Ishikawa (cell line): ENCODE data around the gene DCXR.

Source experiments
- CEBPB ChIP-seq: IDR thresholded peaks from 2 replicates; pipeline ENCODE4 v1.6.1; 2012
- CREB1 ChIP-seq: IDR thresholded peaks from 2 replicates; pipeline ENCODE4 v1.6.1; 2012; ENCODE audit warnings: low read depth
- EGR1 ChIP-seq: IDR thresholded peaks from 2 replicates; pipeline ENCODE4 v1.6.1; 2012
- EP300 ChIP-seq: IDR thresholded peaks from 2 replicates; pipeline ENCODE4 v1.6.1; 2012; ENCODE audit warnings: borderline replicate concordance
- FOXM1 ChIP-seq: IDR thresholded peaks from 2 replicates; pipeline ENCODE4 v1.6.1; 2012; ENCODE audit warnings: low read depth, borderline replicate concordance
- NFIC ChIP-seq: IDR thresholded peaks from 2 replicates; pipeline ENCODE4 v1.6.1; 2012
- RAD21 ChIP-seq: IDR thresholded peaks from 2 replicates; pipeline ENCODE4 v1.6.1; 2012; ENCODE audit warnings: low read depth
- TAF1 ChIP-seq: IDR thresholded peaks from 2 replicates; pipeline ENCODE4 v1.6.1; 2012; ENCODE audit warnings: low read depth, mild to moderate bottlenecking
- TCF12 ChIP-seq: IDR thresholded peaks from 2 replicates; pipeline ENCODE4 v1.6.1; 2012; ENCODE audit warnings: low read depth
- TEAD4 ChIP-seq: IDR thresholded peaks from 2 replicates; pipeline ENCODE4 v1.6.1; 2012
- YY1 ChIP-seq: IDR thresholded peaks from 2 replicates; pipeline ENCODE4 v1.6.1; 2012; ENCODE audit warnings: low read depth
- ZBTB7A ChIP-seq: IDR thresholded peaks from 2 replicates; pipeline ENCODE4 v1.6.1; 2012; ENCODE audit warnings: low read depth
- TF ChIP-seq, protein P1 (sequence below): IDR thresholded peaks from 2 replicates; pipeline ENCODE4 v1.6.1; 2012
- TF ChIP-seq, protein P2 (sequence below): IDR thresholded peaks from 2 replicates; pipeline ENCODE4 v1.6.1; 2012; ENCODE audit warnings: low read depth, mild to moderate bottlenecking
- TF ChIP-seq, protein P3 (sequence below): IDR thresholded peaks from 2 replicates; pipeline ENCODE4 v1.6.1; 2012

The DCXR gene

DNA sequence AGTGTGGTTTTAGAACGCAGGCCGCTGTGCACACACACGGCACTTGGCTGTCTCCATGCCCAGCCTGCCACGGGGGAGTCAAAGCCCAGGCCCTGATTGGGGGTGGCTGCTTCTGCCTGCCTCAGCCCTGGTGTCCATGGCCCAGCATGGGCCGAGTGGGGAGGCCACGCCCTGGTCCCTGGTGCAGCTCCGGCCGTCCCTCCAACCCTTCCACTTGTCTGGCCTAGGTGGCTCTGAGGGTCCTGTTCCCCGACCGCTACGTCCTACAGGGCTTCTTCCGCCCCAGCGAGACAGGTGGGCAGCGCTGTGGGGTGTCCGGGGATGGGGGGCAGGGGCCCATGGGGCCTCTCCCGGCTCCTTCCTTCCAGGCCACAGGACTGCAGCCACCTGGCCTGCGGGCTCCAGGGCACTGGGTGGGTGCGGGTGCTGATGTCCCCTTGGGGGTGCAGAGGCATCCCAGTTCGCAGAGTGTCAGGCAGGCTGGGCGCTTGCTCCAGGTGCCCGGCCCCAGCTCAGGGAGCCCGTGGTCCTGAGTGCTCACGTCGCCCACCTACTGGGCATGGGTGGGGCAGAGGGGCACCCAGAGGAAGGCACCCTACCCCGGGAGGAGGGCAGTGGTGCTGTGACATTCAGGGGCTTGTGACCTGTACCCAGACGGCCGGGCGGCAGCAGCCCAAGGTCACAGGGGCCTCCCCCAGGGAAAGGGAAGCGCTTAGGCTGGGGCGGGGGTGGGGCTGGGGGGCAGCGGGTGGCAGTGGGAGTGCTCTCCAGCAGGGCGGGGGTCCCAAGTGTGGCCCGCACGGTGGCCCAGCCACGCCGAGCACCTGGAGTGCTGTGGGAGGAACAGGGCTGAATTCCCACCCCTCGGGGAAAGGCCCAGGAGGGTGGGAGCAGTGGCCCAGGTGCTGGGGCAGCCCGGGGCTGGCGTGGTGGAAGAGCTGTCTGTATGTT, 26.6 kb downstream of the DCXR start:
- TF ChIP-seq FOXM1 (no peak), TCF12 (no peak), TAF1 (no peak), ZBTB7A (no peak), NFIC (no peak), CREB1 (no peak), CEBPB (no peak), RAD21 (no peak)
- TF ChIP-seq, protein P1, sequence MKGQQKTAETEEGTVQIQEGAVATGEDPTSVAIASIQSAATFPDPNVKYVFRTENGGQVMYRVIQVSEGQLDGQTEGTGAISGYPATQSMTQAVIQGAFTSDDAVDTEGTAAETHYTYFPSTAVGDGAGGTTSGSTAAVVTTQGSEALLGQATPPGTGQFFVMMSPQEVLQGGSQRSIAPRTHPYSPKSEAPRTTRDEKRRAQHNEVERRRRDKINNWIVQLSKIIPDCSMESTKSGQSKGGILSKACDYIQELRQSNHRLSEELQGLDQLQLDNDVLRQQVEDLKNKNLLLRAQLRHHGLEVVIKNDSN: no peak

DNA sequence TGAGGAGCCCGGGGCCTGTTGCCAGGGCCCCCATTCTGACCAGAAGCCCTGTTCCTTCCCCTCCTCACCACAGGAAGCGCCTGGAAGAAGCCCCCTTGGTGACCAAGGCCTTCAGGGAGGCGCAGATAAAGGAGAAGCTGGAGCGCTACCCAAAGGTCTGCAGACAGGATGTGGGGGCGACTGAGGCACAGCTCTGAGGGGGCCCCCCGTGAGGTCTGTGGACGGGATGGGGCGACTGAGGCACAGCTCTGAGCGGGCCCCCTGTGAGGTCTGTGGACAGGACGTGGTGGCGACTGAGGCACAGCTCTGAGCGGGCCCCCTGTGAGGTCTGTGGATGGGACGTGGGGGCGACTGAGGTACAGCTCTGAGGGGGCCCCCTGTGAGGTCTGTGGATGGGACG, 28.1 kb downstream of the DCXR start:
- TF ChIP-seq TCF12 (no peak), TAF1 (no peak), CREB1 (no peak), RAD21 (no peak), NFIC (no peak)

DNA sequence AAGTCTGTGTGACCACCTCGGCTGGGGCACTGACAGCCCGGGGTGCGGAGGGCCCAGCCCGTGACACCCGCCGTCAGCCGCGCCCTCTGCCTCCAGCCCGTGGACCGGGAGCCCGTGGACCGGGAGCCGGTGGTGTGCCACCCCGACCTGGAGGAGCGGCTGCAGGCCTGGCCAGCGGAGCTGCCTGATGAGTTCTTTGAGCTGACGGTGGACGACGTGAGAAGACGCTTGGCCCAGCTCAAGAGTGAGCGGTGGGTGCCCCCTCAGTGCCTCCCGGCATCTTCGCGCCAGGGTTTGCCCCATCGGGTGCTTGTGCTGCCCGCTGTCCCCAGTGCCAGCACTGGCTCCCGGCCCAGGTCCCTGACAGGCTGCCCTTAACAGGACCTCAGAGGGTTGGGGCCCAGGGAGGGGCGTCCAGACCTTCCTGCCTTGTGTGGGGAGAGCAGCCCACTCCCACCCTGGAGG, 28.5 kb downstream of the DCXR start:
- TF ChIP-seq TAF1: no peak
- no peak for TF ChIP-seq TCF12
- no peak for TF ChIP-seq ZBTB7A
- no peak for TF ChIP-seq FOXM1
- TF ChIP-seq CREB1: no peak
- TF ChIP-seq, protein P2, sequence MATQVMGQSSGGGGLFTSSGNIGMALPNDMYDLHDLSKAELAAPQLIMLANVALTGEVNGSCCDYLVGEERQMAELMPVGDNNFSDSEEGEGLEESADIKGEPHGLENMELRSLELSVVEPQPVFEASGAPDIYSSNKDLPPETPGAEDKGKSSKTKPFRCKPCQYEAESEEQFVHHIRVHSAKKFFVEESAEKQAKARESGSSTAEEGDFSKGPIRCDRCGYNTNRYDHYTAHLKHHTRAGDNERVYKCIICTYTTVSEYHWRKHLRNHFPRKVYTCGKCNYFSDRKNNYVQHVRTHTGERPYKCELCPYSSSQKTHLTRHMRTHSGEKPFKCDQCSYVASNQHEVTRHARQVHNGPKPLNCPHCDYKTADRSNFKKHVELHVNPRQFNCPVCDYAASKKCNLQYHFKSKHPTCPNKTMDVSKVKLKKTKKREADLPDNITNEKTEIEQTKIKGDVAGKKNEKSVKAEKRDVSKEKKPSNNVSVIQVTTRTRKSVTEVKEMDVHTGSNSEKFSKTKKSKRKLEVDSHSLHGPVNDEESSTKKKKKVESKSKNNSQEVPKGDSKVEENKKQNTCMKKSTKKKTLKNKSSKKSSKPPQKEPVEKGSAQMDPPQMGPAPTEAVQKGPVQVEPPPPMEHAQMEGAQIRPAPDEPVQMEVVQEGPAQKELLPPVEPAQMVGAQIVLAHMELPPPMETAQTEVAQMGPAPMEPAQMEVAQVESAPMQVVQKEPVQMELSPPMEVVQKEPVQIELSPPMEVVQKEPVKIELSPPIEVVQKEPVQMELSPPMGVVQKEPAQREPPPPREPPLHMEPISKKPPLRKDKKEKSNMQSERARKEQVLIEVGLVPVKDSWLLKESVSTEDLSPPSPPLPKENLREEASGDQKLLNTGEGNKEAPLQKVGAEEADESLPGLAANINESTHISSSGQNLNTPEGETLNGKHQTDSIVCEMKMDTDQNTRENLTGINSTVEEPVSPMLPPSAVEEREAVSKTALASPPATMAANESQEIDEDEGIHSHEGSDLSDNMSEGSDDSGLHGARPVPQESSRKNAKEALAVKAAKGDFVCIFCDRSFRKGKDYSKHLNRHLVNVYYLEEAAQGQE: no peak
- TF ChIP-seq EGR1: no peak

DNA sequence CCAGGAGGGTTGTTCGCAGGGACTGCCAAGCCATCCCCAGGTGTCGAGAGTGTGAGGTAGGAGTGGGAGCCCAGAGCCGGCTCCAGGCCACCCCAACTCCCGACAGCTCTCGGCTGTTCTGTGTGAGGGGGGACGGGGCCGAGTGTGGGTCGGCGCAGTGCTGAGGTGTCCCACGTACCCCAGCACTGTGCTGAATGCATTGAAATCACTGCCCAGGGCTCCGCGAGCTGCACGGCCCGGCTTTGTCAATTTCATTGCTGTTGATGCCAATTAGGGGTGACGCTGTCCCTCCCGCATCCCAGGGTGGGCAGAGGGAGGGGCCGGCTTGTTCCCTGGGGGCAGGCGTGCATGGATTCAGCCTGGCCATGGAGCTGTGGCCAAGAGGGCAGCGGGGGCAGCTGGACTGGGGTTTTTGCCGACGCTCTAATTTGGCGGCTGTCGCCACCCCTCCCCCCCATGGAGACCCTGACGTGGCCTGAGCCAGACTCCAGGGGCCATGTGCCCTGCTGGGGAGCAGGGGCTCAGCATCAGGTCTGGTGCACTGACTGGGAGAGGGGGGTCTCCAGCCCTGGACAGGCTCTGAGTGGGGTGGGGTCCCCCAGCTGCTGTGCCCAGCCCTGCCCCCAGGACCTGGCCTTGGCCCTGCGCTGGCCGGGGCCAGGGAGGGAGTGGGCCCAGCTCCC, 29.1 kb downstream of the DCXR start:
- TF ChIP-seq EP300 (no peak), CREB1 (no peak), RAD21 (no peak), ZBTB7A (no peak), TEAD4 (no peak), CEBPB (no peak), TAF1 (no peak)
- TF ChIP-seq, protein P3, sequence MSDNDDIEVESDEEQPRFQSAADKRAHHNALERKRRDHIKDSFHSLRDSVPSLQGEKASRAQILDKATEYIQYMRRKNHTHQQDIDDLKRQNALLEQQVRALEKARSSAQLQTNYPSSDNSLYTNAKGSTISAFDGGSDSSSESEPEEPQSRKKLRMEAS: no peak
- TF ChIP-seq, protein P1: no peak

DNA sequence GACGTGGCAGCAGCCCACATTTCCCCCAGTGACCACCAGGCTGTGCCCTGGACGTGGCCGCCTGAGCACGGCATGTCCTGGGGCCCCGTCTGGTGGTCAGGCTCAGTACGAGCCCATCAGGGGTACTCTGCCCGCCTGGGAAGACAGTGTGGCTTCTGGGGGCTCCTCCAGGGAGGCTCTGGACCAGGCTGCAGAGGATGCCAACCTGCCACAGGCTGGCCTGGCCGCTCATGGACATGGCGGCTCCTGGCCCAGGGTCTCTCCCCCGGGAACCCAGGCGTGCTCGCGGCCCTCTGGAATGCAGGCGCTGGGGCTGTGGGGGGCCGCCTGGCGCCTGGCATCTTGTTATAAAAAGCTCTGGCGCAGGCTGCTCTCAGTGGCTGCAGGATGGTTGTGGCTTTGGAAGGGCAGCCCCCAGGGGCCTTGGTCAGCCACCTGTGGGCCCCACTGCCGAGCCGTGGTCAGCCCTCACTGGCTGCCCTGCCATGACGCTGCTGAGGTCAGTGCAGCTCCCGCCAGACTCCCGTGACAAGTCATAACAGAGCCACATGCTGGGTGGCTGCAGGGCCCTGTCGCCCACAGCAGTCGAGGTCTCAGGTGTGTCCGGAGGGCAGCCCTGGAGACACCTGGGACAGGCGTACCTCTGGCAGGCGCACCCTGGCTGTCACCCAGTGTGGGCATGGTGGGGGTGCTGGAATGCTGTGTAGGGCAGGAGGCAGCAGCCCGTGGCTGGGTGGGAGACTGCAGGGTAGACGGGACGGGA, 29.8 kb downstream of the DCXR start:
- TF ChIP-seq YY1 (no peak), EP300 (no peak), ZBTB7A (no peak), TAF1 (no peak), FOXM1 (no peak), NFIC (no peak), EGR1 (no peak), RAD21 (no peak), TCF12 (no peak), CEBPB (no peak), TEAD4 (no peak), CREB1 (no peak)
- TF ChIP-seq, protein P2: no peak
- TF ChIP-seq, protein P1: no peak
- TF ChIP-seq, protein P3: no peak
